Loucy (cell line): ENCODE measurements around the gene SEMA3A.
A peak's percentile ranks its signal among the peaks of the same experiment; 100 is the strongest.

Experiments
- H2AFZ ChIP-seq: fragments of 200-600 bp; sonication (generic); 2 replicates; pipeline ENCODE4 v1.6.0; 2016; ENCODE audit warnings: antibody characterized with exemption, mild to moderate bottlenecking, low read length, moderate library complexity
- H3F3A ChIP-seq: fragments of 200-600 bp; 2 replicates; pipeline ENCODE4 v1.6.0; 2016; ENCODE audit warnings: antibody characterized with exemption, low read depth, mild to moderate bottlenecking
- H3K27me3 ChIP-seq: fragments of 200-600 bp; sonication (generic); 2 replicates; pipeline ENCODE4 v1.6.1; 2014; ENCODE audit warnings: low read length, mild to moderate bottlenecking; ENCODE audit not compliant: insufficient read depth, poor library complexity, severe bottlenecking
- H3K36me3 ChIP-seq: fragments of 200-600 bp; sonication (generic); 2 replicates; pipeline ENCODE4 v1.6.1; 2016; ENCODE audit warnings: low read length; ENCODE audit not compliant: insufficient read depth
- H3K4me1 ChIP-seq: fragments of 200-600 bp; sonication (generic); 2 replicates; pipeline ENCODE4 v1.5.1; 2014; ENCODE audit warnings: low read length, mild to moderate bottlenecking; ENCODE audit not compliant: insufficient read depth, poor library complexity, severe bottlenecking
- H3K4me2 ChIP-seq: fragments of 200-600 bp; sonication (generic); 2 replicates; pipeline ENCODE4 v1.6.0; 2014; ENCODE audit warnings: antibody characterized with exemption, low read length, low read depth, mild to moderate bottlenecking; ENCODE audit not compliant: poor library complexity, severe bottlenecking
- H3K4me3 ChIP-seq: fragments of 200-600 bp; sonication (generic); 2 replicates; pipeline ENCODE4 v1.5.1; 2014; ENCODE audit warnings: low read length, mild to moderate bottlenecking, mixed read lengths; ENCODE audit not compliant: poor library complexity, severe bottlenecking
- H3K79me2 ChIP-seq: fragments of 200-600 bp; sonication (generic); 2 replicates; pipeline ENCODE4 v1.6.1; 2014; ENCODE audit warnings: low read length; ENCODE audit not compliant: insufficient read depth
- H3K9ac ChIP-seq: fragments of 200-600 bp; sonication (generic); 2 replicates; pipeline ENCODE4 v1.6.0; 2014; ENCODE audit warnings: mild to moderate bottlenecking, low read depth, low read length, moderate library complexity; ENCODE audit not compliant: poor library complexity, severe bottlenecking
- H3K9me2 ChIP-seq: fragments of 200-600 bp; sonication (generic); replicated peaks from 2 replicates; pipeline ENCODE4 v1.6.1; 2016; ENCODE audit warnings: low read depth, low read length, mixed read lengths
- H3K9me3 ChIP-seq: fragments of 200-600 bp; sonication (generic); 2 replicates; pipeline ENCODE4 v1.6.1; 2014; ENCODE audit warnings: mild to moderate bottlenecking, antibody characterized with exemption, low read length, low read depth; ENCODE audit not compliant: insufficient read depth
- H4K20me1 ChIP-seq: fragments of 200-600 bp; sonication (generic); 2 replicates; pipeline ENCODE4 v1.6.0; 2014; ENCODE audit warnings: antibody characterized with exemption, low read length, mild to moderate bottlenecking; ENCODE audit not compliant: insufficient read depth, poor library complexity, severe bottlenecking
- CTCF ChIP-seq: fragments of 200-600 bp; sonication (generic); conservative IDR thresholded peaks from 2 replicates; pipeline ENCODE4 v1.5.1; 2014; ENCODE audit warnings: mild to moderate bottlenecking, antibody characterized with exemption, low read length
- EZH2phosphoT487 ChIP-seq: fragments of 200-600 bp; IDR thresholded peaks from 2 replicates; pipeline ENCODE4 v1.6.1; 2018; ENCODE audit warnings: antibody characterized with exemption, mild to moderate bottlenecking, moderate library complexity, borderline replicate concordance

SEMA3A gene

GRCh38 chr7:83956104-83956503, 238.5 kb downstream of the SEMA3A start:
- no peak overlapping the region for H3K4me3 ChIP-seq
- no peaks in the 10 kb centered on the region for H3K27me3 ChIP-seq
- no peaks in the 10 kb centered on the region for H3K79me2 ChIP-seq
- H3F3A ChIP-seq = no peaks in the 10 kb centered on the region
- no peaks in the 10 kb centered on the region for H4K20me1 ChIP-seq
- no peak overlapping the region for H3K9ac ChIP-seq
- H3K4me2 ChIP-seq = no peak overlapping the region
- no peaks in the 10 kb centered on the region for H3K4me1 ChIP-seq
- TF ChIP-seq EZH2phosphoT487 = no peak
- TF ChIP-seq CTCF = no peak
- H2AFZ ChIP-seq = no peak overlapping the region
- H3K36me3 ChIP-seq = no peaks in the 10 kb centered on the region
- H3K9me3 ChIP-seq = no peaks in the 10 kb centered on the region
- no peaks in the 10 kb centered on the region for H3K9me2 ChIP-seq

- H3K9me2 ChIP-seq = no peaks in the 10 kb centered on the region
- H3K9ac ChIP-seq = no peak overlapping the region
- H3K36me3 ChIP-seq = no peaks in the 10 kb centered on the region
- H4K20me1 ChIP-seq = no peaks in the 10 kb centered on the region
- no peak overlapping the region for H2AFZ ChIP-seq
- H3K9me3 ChIP-seq = no peaks in the 10 kb centered on the region
- H3K4me3 ChIP-seq = no peak overlapping the region
- no peaks in the 10 kb centered on the region for H3K4me1 ChIP-seq
- H3K79me2 ChIP-seq = no peaks in the 10 kb centered on the region
- H3F3A ChIP-seq = no peaks in the 10 kb centered on the region
- TF ChIP-seq CTCF = no peak
- TF ChIP-seq EZH2phosphoT487 = no peak
- no peaks in the 10 kb centered on the region for H3K27me3 ChIP-seq
- no peak overlapping the region for H3K4me2 ChIP-seq
Observed at GRCh38 chr7:83952236-83952635, 242.4 kb downstream of the SEMA3A start.

- no peaks in the 10 kb centered on the region for H3K9me3 ChIP-seq
- H3K4me1 ChIP-seq = no peaks in the 10 kb centered on the region
- H3K27me3 ChIP-seq = no peaks in the 10 kb centered on the region
- TF ChIP-seq EZH2phosphoT487 (no peak), CTCF (peak; percentile 83)
- no peak overlapping the region for H3K9ac ChIP-seq
- H2AFZ ChIP-seq = peak overlapping the region; percentile 46
- H3K4me3 ChIP-seq = no peak overlapping the region
- no peaks in the 10 kb centered on the region for H3F3A ChIP-seq
- H4K20me1 ChIP-seq = no peaks in the 10 kb centered on the region
- H3K9me2 ChIP-seq = no peaks in the 10 kb centered on the region
- no peaks in the 10 kb centered on the region for H3K79me2 ChIP-seq
- H3K4me2 ChIP-seq = no peak overlapping the region
- H3K36me3 ChIP-seq = no peaks in the 10 kb centered on the region
Observed at GRCh38 chr7:83947260-83947659, 247.3 kb downstream of the SEMA3A start.
